H1 (cell line): Measurements from ENCODE around the gene VPS13C. TPM values are rescaled to one million over a fixed set of nuclear protein-coding genes. Genes with fewer than 3 reads are reported as not detected.

ENCODE experiments used
- KDM5A ChIP-seq: fragments of 200-600 bp; IDR thresholded peaks from 2 replicates; pipeline ENCODE4 v1.7.1; 2012; ENCODE audit warnings: mild to moderate bottlenecking, low read length, inconsistent platforms, mixed read lengths
- TCF12 ChIP-seq: IDR thresholded peaks from 2 replicates; pipeline ENCODE4 v1.6.1; 2011; ENCODE audit warnings: low read depth, mild to moderate bottlenecking, low read length
- polyA plus RNA-seq, 7 experiments: library from polyadenylated mRNA; depleted of rRNA in 3 of 7; stranded (reverse) in 5 of 7; unstranded in 2 of 7; fragments of >200 nt in 5 of 7; fragments of 200-250 nt in 2 of 7; gene quantifications; 1 replicate in 5 of 7; 2 replicates in 1 of 7; 4 replicates in 1 of 7; pipeline versions ENCODE4 v1.2.1 to v1.2.3, GENCODE V29; 2011 to 2013; ENCODE audit warnings: missing spikeins in 2 of 7, mixed read lengths in 2 of 7
- total RNA-seq: library from RNA; stranded (reverse); fragmentation: NEBNext Ultra II Directional; extraction: Animal tissue kit (Norgen Biotek cat#: 25700); gene quantifications from 2 replicates; pipeline ENCODE4 v1.2.1, GENCODE V29; 2021

Gene VPS13C
- total and polyA plus RNA-seq, 2 of the 8 experiments (the other 6 are each of a cell fraction or from before 2014, with no cell fraction given): 4.8 to 18.8 TPM

- TF ChIP-seq TCF12 (no peak), KDM5A (no peak)
These were observed 49.2 kb upstream of the VPS13C start (continued) for GRCh38 chr15:62109437-62109836.
